AML-193 (cell line): Measurements from ENCODE around the gene PERM1.

Source experiments
- DNase-seq, 2 experiments: peaks; one replicate each; lab custom pipeline; 2025; lab: John Stamatoyannopoulos, UW

The PERM1 gene

GRCh38 chr1:945688-946556 lies 36.0 kb downstream of the PERM1 start:
- DNase-seq = no peak

- no peak for DNase-seq
Measured at GRCh38 chr1:944341-945325, 37.3 kb downstream of the PERM1 start.

GRCh38 chr1:943545-944340 lies 38.1 kb downstream of the PERM1 start:
- DNase-seq = no peak

- no peak for DNase-seq
Measured at GRCh38 chr1:942864-943533, 38.9 kb downstream of the PERM1 start.

- DNase-seq = no peak
Measured at GRCh38 chr1:942411-942821, 39.5 kb downstream of the PERM1 start.

- no peak for DNase-seq
Measured at GRCh38 chr1:941588-942383, 40.1 kb downstream of the PERM1 start.

GRCh38 chr1:941015-941587 lies 40.8 kb downstream of the PERM1 start:
- no peak for DNase-seq

GRCh38 chr1:940107-941014 lies 41.5 kb downstream of the PERM1 start:
- no peak for DNase-seq

GRCh38 chr1:939511-940106 lies 42.3 kb downstream of the PERM1 start:
- DNase-seq = no peak

GRCh38 chr1:938711-939489 lies 43.0 kb downstream of the PERM1 start:
- DNase-seq = no peak

GRCh38 chr1:938088-938683 lies 43.7 kb downstream of the PERM1 start:
- peak; percentile 14 to 43 for DNase-seq

- DNase-seq = no peak
Measured at GRCh38 chr1:937521-937920, 44.4 kb downstream of the PERM1 start.

GRCh38 chr1:936348-937264 lies 45.3 kb downstream of the PERM1 start:
- DNase-seq = no peak

- no peak for DNase-seq
Measured at GRCh38 chr1:935751-936231, 46.1 kb downstream of the PERM1 start.

GRCh38 chr1:934991-935750 lies 46.7 kb downstream of the PERM1 start:
- DNase-seq = no peak

GRCh38 chr1:933603-933940 lies 48.3 kb downstream of the PERM1 start:
- no peak for DNase-seq
